ENCODE data around the gene PTRH1. TPM values are rescaled to one million over a fixed set of nuclear protein-coding genes. Genes with fewer than 3 reads are reported as not detected.

The PTRH1 gene
- total RNA-seq, 4 donors from 2014 or later: 16.9 to 38.6 (median 26.3) TPM

GRCh38 chr9:127679506-127679905 lies 36.0 kb downstream of the PTRH1 start:
- H3K4me1 ChIP-seq: peaks cover 12 to 20% of the 10 kb centered on the region in 2 donors
- no peak for DNase-seq
- peaks cover 0 to 14% of the 10 kb centered on the region in 2 donors for H3K36me3 ChIP-seq
- H3K27me3 ChIP-seq: no peaks in the 10 kb centered on the region
- intact Hi-C loops (cut with DNase I; ENCODE audit: low total_unique reads) (no loop called here), in situ Hi-C loops (cut with MboI; ENCODE audit: low sequenced_read_pairs in 4 of 4) (no loop called here)
- H3K27ac ChIP-seq: no peak overlapping the region
- no peak for ATAC-seq
- no peaks in the 10 kb centered on the region for H3K9me3 ChIP-seq
- H3K4me3 ChIP-seq: no peak overlapping the region
- TF ChIP-seq CTCF (IDR thresholded peaks at IDR 0.05 in 4 of 5, conservative IDR thresholded peaks at IDR 0.05 in 1 of 5) (no peak), POLR2A (IDR thresholded peaks at IDR 0.05) (no peak)

- H3K27me3 ChIP-seq: no peaks in the 10 kb centered on the region
- in situ Hi-C loops (cut with MboI; ENCODE audit: low sequenced_read_pairs in 4 of 4) (no loop called here), intact Hi-C loops (cut with DNase I; ENCODE audit: low total_unique reads) (no loop called here)
- DNase-seq (peak in 1 of 2 donors; percentile 28), ATAC-seq (peak; percentile 86 to 89)
- no peak overlapping the region for H3K4me3 ChIP-seq
- TF ChIP-seq POLR2A (IDR thresholded peaks at IDR 0.05) (no peak), CTCF (IDR thresholded peaks at IDR 0.05 in 4 of 5, conservative IDR thresholded peaks at IDR 0.05 in 1 of 5) (no peak)
- H3K4me1 ChIP-seq: peaks cover 0 to 2% of the 10 kb centered on the region in 2 donors
- H3K36me3 ChIP-seq: peaks cover 0 to 38% of the 10 kb centered on the region in 2 donors
- H3K9me3 ChIP-seq: no peaks in the 10 kb centered on the region
- peak overlapping the region in 2 of 4 donors; percentile 18 to 46 for H3K27ac ChIP-seq
Measured at GRCh38 chr9:127676638-127677037, 38.8 kb downstream of the PTRH1 start.

- H3K27me3 ChIP-seq: no peaks in the 10 kb centered on the region
- in situ Hi-C loops (cut with MboI; ENCODE audit: low sequenced_read_pairs in 4 of 4): no loop called here
- no peaks in the 10 kb centered on the region for H3K9me3 ChIP-seq
- peaks cover 0 to 2% of the 10 kb centered on the region in 2 donors for H3K4me1 ChIP-seq
- peaks cover 0 to 38% of the 10 kb centered on the region in 2 donors for H3K36me3 ChIP-seq
- H3K4me3 ChIP-seq: no peak overlapping the region
- ATAC-seq: no peak
- H3K27ac ChIP-seq: no peak overlapping the region
- no peak for TF ChIP-seq CTCF (IDR thresholded peaks at IDR 0.05 in 4 of 5, conservative IDR thresholded peaks at IDR 0.05 in 1 of 5)
- no peak for TF ChIP-seq POLR2A (IDR thresholded peaks at IDR 0.05)
- no peak for DNase-seq
- intact Hi-C loops (cut with DNase I; ENCODE audit: low total_unique reads): no loop called here
Measured at GRCh38 chr9:127673234-127673633, 42.2 kb downstream of the PTRH1 start.

- TF ChIP-seq CTCF (IDR thresholded peaks at IDR 0.05 in 4 of 5, conservative IDR thresholded peaks at IDR 0.05 in 1 of 5) (no peak), POLR2A (IDR thresholded peaks at IDR 0.05) (no peak)
- DNase-seq: no peak
- H3K36me3 ChIP-seq: peaks cover 0 to 43% of the 10 kb centered on the region in 2 donors
- H3K9me3 ChIP-seq: no peaks in the 10 kb centered on the region
- H3K4me1 ChIP-seq: no peaks in the 10 kb centered on the region
- no peaks in the 10 kb centered on the region for H3K27me3 ChIP-seq
- no peak overlapping the region for H3K27ac ChIP-seq
- in situ Hi-C loops (cut with MboI; ENCODE audit: low sequenced_read_pairs in 4 of 4) (no loop called here), intact Hi-C loops (cut with DNase I; ENCODE audit: low total_unique reads) (no loop called here)
- no peak overlapping the region for H3K4me3 ChIP-seq
- no peak for ATAC-seq
Measured at GRCh38 chr9:127667906-127668305, 47.6 kb downstream of the PTRH1 start.
